ENCODE measurements around the gene BCKDK.
"Not testable (repeated sequence)": the region's sequence is repeated elsewhere in the genome, so short reads cannot be mapped to it uniquely, and the experiment has no call there.

The BCKDK gene

GRCh38 chr16:31144418-31144817 is 36.2 kb downstream of the BCKDK start:
- not testable (repeated sequence) for DNase-seq

GRCh38 chr16:31145398-31145990 is 37.3 kb downstream of the BCKDK start:
- no peak for DNase-seq

GRCh38 chr16:31147574-31147973 is 39.4 kb downstream of the BCKDK start:
- DNase-seq = no peak

GRCh38 chr16:31148281-31148728 is 40.1 kb downstream of the BCKDK start:
- DNase-seq = no peak

GRCh38 chr16:31148896-31149295 is 40.7 kb downstream of the BCKDK start:
- DNase-seq = no peak

- DNase-seq = no peak
Observed at GRCh38 chr16:31149332-31149731, 41.1 kb downstream of the BCKDK start.

GRCh38 chr16:31149894-31150890 is 42.0 kb downstream of the BCKDK start, which contains the start of gene PRSS36:
TSS of gene PRSS36 (minus strand) at chr16:31150066. CDS start at chr16:31150035, 31 bp downstream.
- DNase-seq = no peak

- DNase-seq = not testable (repeated sequence)
Observed at GRCh38 chr16:31150976-31151375, 42.8 kb downstream of the BCKDK start.

GRCh38 chr16:31157136-31157535 is 49.0 kb downstream of the BCKDK start:
- no peak for DNase-seq

Measured in NCI-H2029 treated with DMSO at 0.1 percent for 48 hours (cell line).